Activated T-cell treated with anti-CD3 and anti-CD28 coated beads, Interleukin-2, amount 50 U/mL, for 72 hours (primary cell): ENCODE measurements around the gene C2orf92. TPM values are rescaled to one million over a fixed set of nuclear protein-coding genes. Genes with fewer than 3 reads are reported as not detected.

Experiments
- ATAC-seq, 2 donors: fragments of 150-1000 bp; cut with Tn5 transposase; replicated peaks in 1 of 2; 2 replicates each; pipeline ENCODE4 v1.10.0; 2021; ENCODE audit warnings: moderate library complexity in 2 of 2, mild to moderate bottlenecking in 1 of 2
- DNase-seq, 2 donors: peaks; one replicate each; pipeline ENCODE4 v3.0.0; 2021 to 2022; ENCODE audit warnings: mixed read lengths in 1 of 2
- H3K27ac Mint-ChIP-seq: one replicate; pipeline ENCODE4 v1.8.0; 2022; ENCODE audit warnings: mild to moderate bottlenecking, moderate library complexity, mixed read lengths
- H3K27me3 Mint-ChIP-seq: one replicate; pipeline ENCODE4 v1.8.0; 2022; ENCODE audit warnings: low read depth, mixed read lengths
- H3K36me3 Mint-ChIP-seq, 2 donors: one replicate each; pipeline ENCODE4 v1.8.0; 2022; ENCODE audit warnings: mixed read lengths in 2 of 2, mild to moderate bottlenecking in 1 of 2; ENCODE audit not compliant: insufficient read depth in 2 of 2
- H3K4me1 Mint-ChIP-seq: one replicate; pipeline ENCODE4 v1.8.0; 2022; ENCODE audit warnings: low read depth, mixed read lengths
- H3K4me3 Mint-ChIP-seq, 2 donors: one replicate each; pipeline ENCODE4 v1.8.0; 2022; ENCODE audit warnings: mild to moderate bottlenecking in 2 of 2, mixed read lengths in 2 of 2, moderate library complexity in 2 of 2
- H3K9me3 Mint-ChIP-seq, 2 donors: one replicate each; pipeline ENCODE4 v1.8.0; 2022; ENCODE audit warnings: mixed read lengths in 2 of 2
- total RNA-seq, 2 donors: library from RNA; stranded (reverse); gene quantifications; one replicate each; pipeline ENCODE4 v1.2.3, GENCODE V29; 2022

Gene C2orf92
- total RNA-seq, 2 donors from 2014 or later, result 15.2 to 18.0 TPM

GRCh38 chr2:97745474-97746174 lies 76.1 kb downstream of the C2orf92 start:
- no peaks in the 10 kb centered on the region for H3K9me3 Mint-ChIP-seq
- peaks cover 79% of the 10 kb centered on the region for H3K4me1 Mint-ChIP-seq

GRCh38 chr2:97747285-97747684 lies 77.8 kb downstream of the C2orf92 start:
- peak; percentile 26 to 32 for ATAC-seq
- peak in 1 of 2 donors; percentile 17 for DNase-seq
- H3K27ac Mint-ChIP-seq, result no peak overlapping the region
- H3K4me1 Mint-ChIP-seq, result peaks cover 65% of the 10 kb centered on the region
- H3K27me3 Mint-ChIP-seq, result no peaks in the 10 kb centered on the region
- H3K9me3 Mint-ChIP-seq, result no peaks in the 10 kb centered on the region
- H3K4me3 Mint-ChIP-seq, result no peak overlapping the region
- H3K36me3 Mint-ChIP-seq, result peaks cover 4 to 13% of the 10 kb centered on the region in 2 donors

More at GRCh38 chr2:97745474-97746174, 76.1 kb downstream of the C2orf92 start:
- ATAC-seq (peak; percentile 86 to 88), DNase-seq (peak; percentile 56 to 67)
- Mint-ChIP-seq H3K4me3 (peak overlapping the region; percentile 9 to 57), H3K36me3 (peaks cover 9 to 18% of the 10 kb centered on the region in 2 donors), H3K27ac (peak overlapping the region; percentile 12), H3K27me3 (no peaks in the 10 kb centered on the region)

GRCh38 chr2:97747716-97748115 lies 78.2 kb downstream of the C2orf92 start:
- DNase-seq (no peak), ATAC-seq (no peak)
- H3K36me3 Mint-ChIP-seq, result peaks cover 4 to 13% of the 10 kb centered on the region in 2 donors
- peaks cover 61% of the 10 kb centered on the region for H3K4me1 Mint-ChIP-seq
- no peaks in the 10 kb centered on the region for H3K9me3 Mint-ChIP-seq
- no peaks in the 10 kb centered on the region for H3K27me3 Mint-ChIP-seq
- H3K4me3 Mint-ChIP-seq, result no peak overlapping the region
- H3K27ac Mint-ChIP-seq, result no peak overlapping the region

GRCh38 chr2:97749581-97749980 lies 80.1 kb downstream of the C2orf92 start:
- no peaks in the 10 kb centered on the region for H3K36me3 Mint-ChIP-seq
- H3K4me1 Mint-ChIP-seq, result peaks cover 43% of the 10 kb centered on the region
- H3K27me3 Mint-ChIP-seq, result no peaks in the 10 kb centered on the region

GRCh38 chr2:97750017-97750416 lies 80.5 kb downstream of the C2orf92 start:
- Mint-ChIP-seq H3K4me3 (no peak overlapping the region), H3K36me3 (no peaks in the 10 kb centered on the region)
- no peak for ATAC-seq

More at GRCh38 chr2:97749581-97749980, 80.1 kb downstream of the C2orf92 start:
- Mint-ChIP-seq H3K27ac (no peak overlapping the region), H3K9me3 (no peaks in the 10 kb centered on the region), H3K4me3 (no peak overlapping the region)
- DNase-seq (no peak), ATAC-seq (no peak)

GRCh38 chr2:97751752-97752151 lies 82.2 kb downstream of the C2orf92 start:
- ATAC-seq (no peak), DNase-seq (no peak)
- Mint-ChIP-seq H3K36me3 (no peaks in the 10 kb centered on the region), H3K27ac (no peak overlapping the region), H3K4me1 (peaks cover 21% of the 10 kb centered on the region), H3K27me3 (no peaks in the 10 kb centered on the region), H3K4me3 (no peak overlapping the region), H3K9me3 (no peaks in the 10 kb centered on the region)

More at GRCh38 chr2:97750017-97750416, 80.5 kb downstream of the C2orf92 start:
- H3K27ac Mint-ChIP-seq, result no peak overlapping the region
- DNase-seq, result no peak
- peaks cover 38% of the 10 kb centered on the region for H3K4me1 Mint-ChIP-seq
- no peaks in the 10 kb centered on the region for H3K9me3 Mint-ChIP-seq
- no peaks in the 10 kb centered on the region for H3K27me3 Mint-ChIP-seq

Other genes with a start within 250 kb of the C2orf92 start
- 10 to 100 TPM; 39.4 to 41.9 TPM for gene ANKRD36B, start 79.8 kb upstream of the C2orf92 start, total RNA-seq
- 100 to 1,000 TPM; 175 to 181 TPM for gene COX5B, start 23.7 kb upstream of the C2orf92 start, total RNA-seq
- 100 to 1,000 TPM; 123 to 129 TPM for gene ACTR1B, start 5.7 kb upstream of the C2orf92 start, total RNA-seq
- gene ZAP70, start 43.9 kb downstream of the C2orf92 start, total RNA-seq, result 100 to 1,000 TPM; 164 to 190 TPM